ENCODE measurements around the gene HIGD1C. TPM values are rescaled to one million over a fixed set of nuclear protein-coding genes. Genes with fewer than 3 reads are reported as not detected.

HIGD1C gene
- total RNA-seq, 3 donors from 2014 or later = not detected

GRCh38 chr12:51017452-51017851 is 65.1 kb downstream of the HIGD1C start:
- no peak for DNase-seq (ENCODE audit: low spot score in 2 of 2)
- H3K4me3 ChIP-seq = no peak overlapping the region
- H3K4me1 ChIP-seq = peaks cover 0 to 5% of the 10 kb centered on the region in 2 donors
- H3K9me3 ChIP-seq = no peaks in the 10 kb centered on the region
- no peak for TF ChIP-seq POLR2AphosphoS5 (IDR thresholded peaks at IDR 0.05)
- TF ChIP-seq POLR2A (IDR thresholded peaks at IDR 0.05) = no peak
- TF ChIP-seq CTCF (IDR thresholded peaks at IDR 0.05) = no peak
- no peak overlapping the region for H3K27ac ChIP-seq
- no peaks in the 10 kb centered on the region for H3K36me3 ChIP-seq
- H3K27me3 ChIP-seq = no peaks in the 10 kb centered on the region
- intact Hi-C loops (cut with DNase I; ENCODE audit: low total_unique reads) = no loop called here

GRCh38 chr12:51018956-51019355 is 66.6 kb downstream of the HIGD1C start:
- Histone ChIP-seq H3K27ac (no peak overlapping the region), H3K27me3 (no peaks in the 10 kb centered on the region), H3K9me3 (no peaks in the 10 kb centered on the region), H3K4me3 (no peak overlapping the region), H3K4me1 (peaks cover 0 to 4% of the 10 kb centered on the region in 2 donors), H3K36me3 (no peaks in the 10 kb centered on the region)
- intact Hi-C loops (cut with DNase I; ENCODE audit: low total_unique reads) = no loop called here
- TF ChIP-seq POLR2AphosphoS5 (IDR thresholded peaks at IDR 0.05) (no peak), CTCF (IDR thresholded peaks at IDR 0.05) (no peak)
- DNase-seq (ENCODE audit: low spot score in 2 of 2) = no peak

- Histone ChIP-seq H3K4me1 (peaks cover 0 to 8% of the 10 kb centered on the region in 2 donors), H3K36me3 (no peaks in the 10 kb centered on the region), H3K27me3 (no peaks in the 10 kb centered on the region), H3K4me3 (no peak overlapping the region), H3K9me3 (no peaks in the 10 kb centered on the region), H3K27ac (no peak overlapping the region)
- no peak for DNase-seq (ENCODE audit: low spot score in 2 of 2)
- intact Hi-C loops (cut with DNase I; ENCODE audit: low total_unique reads) = no loop called here
- no peak for TF ChIP-seq CTCF (IDR thresholded peaks at IDR 0.05)
- TF ChIP-seq POLR2AphosphoS5 (IDR thresholded peaks at IDR 0.05) = no peak
- TF ChIP-seq POLR2A (IDR thresholded peaks at IDR 0.05) = no peak
These were observed 67.6 kb downstream of the HIGD1C start for GRCh38 chr12:51019927-51020326.

Other genes with a start within 250 kb of the HIGD1C start
- 10 to 100 TPM; 22.2 to 32.2 (median 27.2) TPM for gene ATF1, start 188.4 kb upstream of the HIGD1C start, total RNA-seq
- gene TMPRSS12, start 109.6 kb upstream of the HIGD1C start, total RNA-seq = not detected
- 100 to 1,000 TPM in 1 of 3 donors, 10 to 100 TPM in 2; 52.2 to 103 (median 91.0) TPM for gene SLC11A2, start 73.8 kb downstream of the HIGD1C start, total RNA-seq
- gene LETMD1, start 95.8 kb downstream of the HIGD1C start, total RNA-seq = 10 to 100 TPM; 63.6 to 92.0 (median 82.1) TPM
- 10 to 100 TPM; 20.2 to 37.3 (median 35.7) TPM for gene CSRNP2, start 131.1 kb downstream of the HIGD1C start, total RNA-seq
- 10 to 100 TPM; 14.6 to 22.1 (median 16.4) TPM for gene TFCP2, start 220.6 kb downstream of the HIGD1C start, total RNA-seq

All from breast epithelium (tissue), 4 donors.